DMS153 treated with DMSO at 0.1 percent for 48 hours (cell line): ENCODE results near the gene AMBP.
"Not testable (repeated sequence)": the region's sequence is repeated elsewhere in the genome, so short reads cannot be mapped to it uniquely, and the experiment has no call there.

Experiments used
- DNase-seq: peaks from one replicate; lab custom pipeline; 2025; ENCODE audit not compliant: unreplicated experiment; lab: John Stamatoyannopoulos, UW

Gene AMBP

DNA sequence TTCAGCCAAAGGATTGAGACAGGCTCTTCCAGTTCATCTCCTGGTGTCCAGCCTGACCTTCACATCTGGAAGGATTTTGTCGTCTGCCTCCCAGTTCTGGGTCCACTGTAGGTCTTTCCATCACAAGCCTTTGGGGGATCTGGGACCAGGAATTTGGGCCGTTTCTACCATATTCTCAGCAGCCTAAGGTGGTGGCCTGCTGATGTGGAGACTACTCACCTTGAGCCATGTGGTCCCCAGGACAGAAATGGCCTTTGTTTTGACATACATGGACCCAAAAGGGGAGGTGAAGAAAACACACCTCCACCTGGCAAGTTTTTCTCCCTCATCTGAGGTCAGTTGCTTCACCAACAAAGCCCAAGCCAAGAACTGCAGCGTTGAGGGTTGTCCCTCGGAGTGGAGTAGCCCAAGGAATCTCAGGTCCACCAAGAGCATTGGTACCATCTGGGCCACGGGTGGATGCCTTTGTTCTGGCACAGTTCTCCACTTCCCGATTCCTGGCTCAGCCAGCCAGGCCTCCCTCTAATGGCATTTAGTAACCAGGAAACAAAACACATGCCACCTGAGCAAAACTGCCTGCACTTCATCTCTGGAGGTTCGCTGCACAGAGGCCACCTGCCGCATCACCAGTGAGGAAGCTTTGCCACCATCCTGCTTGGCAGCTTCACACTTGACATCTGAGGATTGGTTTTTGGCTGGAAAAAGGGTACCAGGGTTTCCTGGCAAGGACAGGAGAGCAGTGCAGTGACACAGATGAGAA is 24.7 kb downstream of the AMBP start:
- no peak for DNase-seq

DNA sequence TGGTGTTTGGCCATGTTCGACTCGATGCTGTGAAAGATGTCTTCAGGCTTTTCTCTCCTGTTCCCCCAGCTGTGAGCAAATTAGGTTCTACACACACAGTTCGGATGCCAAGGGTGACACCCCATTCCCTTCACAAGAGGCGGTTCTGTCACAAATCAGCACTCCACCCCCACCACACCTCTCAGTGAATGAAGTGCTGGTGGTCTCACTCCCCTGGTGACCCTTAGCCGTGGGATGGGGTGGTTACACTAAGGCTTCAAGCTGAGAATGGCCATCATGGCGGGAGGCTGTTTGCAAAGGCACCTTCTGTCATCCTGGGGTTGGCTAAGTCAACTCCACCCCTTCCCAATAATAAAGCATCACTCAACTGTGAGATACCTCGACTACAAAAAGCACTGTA is 26.4 kb downstream of the AMBP start:
- DNase-seq, result no peak

DNA sequence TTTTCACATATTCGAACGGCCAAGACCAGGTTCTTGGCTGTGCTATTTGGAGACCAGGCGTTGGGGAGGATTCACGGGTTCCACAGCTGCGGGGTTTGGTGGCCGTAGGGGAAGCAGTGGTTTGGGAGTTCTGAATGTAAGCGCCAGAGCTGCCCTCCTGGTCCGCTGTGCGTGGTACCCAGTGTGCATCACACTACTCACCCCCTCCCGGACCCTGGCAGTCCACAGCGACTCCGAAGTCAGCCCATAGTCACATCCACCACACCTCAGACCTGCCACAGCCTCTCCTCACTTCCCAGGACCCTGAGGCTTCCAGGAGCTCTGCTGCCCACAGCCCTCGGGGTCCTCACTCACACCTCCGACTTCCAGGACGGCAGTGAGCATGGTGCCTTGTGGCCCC is 26.8 kb downstream of the AMBP start:
- DNase-seq, result no peak

DNA sequence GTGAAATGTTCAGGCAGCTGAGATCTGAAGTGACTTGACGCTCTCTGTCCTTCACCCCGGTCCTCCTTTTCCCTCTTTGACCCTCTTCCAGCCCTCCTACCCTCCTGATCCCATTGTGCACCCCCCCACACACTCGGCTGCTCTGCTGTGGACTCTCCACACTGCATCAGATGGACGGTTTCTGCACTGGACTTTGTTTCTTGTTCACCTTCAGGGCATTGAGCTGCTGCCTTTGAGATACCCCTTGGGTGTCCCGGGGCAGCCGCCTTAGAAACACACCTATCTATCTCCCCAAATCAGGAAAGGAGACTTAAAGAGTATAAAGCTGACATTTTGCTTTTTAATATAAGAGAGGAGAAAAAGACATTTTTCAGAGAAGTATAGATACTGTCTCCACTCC is 27.5 kb downstream of the AMBP start:
- no peak for DNase-seq

DNA sequence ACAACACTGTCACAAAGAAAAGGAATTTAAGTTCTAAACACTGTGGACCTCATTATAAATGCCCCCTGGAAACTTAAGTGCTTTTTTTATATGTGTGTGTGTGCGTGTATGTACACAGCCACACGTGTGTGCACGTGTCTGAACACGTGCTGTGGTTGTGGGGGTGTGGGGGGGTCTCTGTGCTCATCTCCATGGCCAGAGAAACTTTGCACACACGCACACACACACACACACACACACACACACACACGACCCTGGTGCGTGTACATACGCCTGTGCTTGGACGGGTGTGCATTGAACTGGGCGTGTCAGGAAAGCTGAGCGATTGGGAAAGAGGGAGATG is 27.9 kb downstream of the AMBP start:
- DNase-seq, result no peak

DNA sequence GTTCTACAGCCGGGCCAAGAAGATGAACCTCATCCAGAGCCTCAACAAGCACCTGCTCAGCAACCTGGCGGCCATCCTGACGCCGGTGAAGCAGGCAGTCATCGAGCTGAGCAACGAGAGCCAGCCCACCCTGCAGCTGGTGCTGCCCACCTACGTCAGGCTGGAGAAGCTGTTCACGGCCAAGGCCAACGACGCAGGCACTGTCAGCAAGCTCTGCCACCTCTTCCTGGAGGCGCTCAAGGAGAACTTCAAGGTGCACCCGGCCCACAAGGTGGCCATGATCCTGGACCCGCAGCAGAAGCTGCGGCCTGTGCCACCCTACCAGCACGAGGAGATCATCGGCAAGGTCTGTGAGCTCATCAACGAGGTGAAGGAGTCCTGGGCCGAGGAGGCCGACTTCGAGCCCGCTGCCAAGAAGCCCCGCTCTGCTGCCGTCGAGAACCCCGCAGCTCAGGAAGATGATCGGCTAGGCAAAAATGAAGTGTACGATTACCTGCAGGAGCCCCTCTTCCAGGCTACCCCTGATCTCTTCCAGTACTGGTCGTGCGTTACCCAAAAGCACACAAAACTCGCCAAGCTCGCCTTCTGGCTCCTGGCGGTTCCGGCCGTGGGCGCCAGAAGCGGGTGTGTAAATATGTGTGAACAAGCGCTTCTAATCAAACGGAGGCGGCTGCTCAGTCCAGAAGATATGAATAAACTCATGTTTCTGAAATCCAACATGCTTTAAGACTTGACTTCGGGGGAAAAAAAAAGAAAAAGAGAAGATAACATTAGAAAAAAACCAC is 28.5 kb downstream of the AMBP start:
- no peak for DNase-seq

DNA sequence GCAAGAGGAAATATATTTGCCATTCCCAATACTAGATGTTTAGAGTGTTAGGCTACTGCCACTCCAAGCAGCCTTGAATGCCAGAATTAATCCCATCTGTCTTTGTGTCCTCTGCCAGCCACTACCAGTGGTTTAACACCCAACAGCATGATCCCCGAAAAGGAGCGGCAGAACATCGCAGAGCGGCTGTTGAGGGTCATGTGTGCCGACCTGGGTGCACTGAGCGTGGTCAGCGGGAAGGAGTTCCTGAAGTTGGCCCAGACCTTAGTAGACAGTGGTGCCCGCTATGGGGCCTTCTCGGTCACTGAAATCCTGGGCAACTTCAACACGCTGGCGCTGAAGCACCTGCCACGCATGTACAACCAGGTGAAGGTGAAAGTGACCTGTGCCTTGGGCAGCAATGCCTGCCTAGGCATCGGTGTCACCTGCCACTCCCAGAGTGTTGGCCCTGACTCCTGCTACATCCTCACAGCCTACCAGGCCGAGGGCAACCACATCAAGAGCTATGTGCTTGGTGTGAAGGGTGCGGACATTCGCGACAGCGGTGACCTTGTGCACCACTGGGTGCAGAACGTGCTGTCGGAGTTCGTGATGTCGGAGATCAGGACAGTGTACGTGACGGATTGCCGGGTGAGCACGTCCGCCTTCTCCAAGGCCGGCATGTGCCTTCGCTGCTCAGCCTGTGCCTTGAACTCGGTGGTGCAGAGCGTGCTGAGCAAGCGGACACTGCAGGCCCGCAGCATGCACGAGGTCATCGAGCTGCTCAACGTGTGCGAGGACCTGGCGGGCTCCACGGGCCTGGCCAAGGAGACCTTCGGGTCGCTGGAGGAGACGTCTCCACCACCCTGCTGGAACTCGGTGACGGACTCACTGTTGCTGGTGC is 29.3 kb downstream of the AMBP start:
- DNase-seq, result no peak

DNA sequence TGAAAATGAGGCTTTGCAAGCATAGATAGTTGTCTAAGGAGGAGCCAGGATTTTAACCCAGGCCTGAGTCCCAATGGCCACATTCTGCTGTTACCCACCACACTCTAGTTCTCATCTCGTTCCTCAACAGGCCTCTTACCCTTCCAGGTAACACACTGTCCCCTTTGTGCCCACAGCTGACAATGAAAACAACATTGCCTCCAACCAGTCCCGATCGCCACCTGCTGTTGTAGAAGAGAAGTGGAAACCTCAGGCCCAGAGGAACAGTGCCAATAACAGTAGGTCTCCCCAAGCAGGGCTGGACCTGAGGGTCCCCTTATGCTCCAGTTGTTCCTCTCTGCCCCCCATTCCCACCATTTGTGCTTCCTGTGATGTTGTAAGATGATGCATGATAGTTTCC is 30.4 kb downstream of the AMBP start:
- no peak for DNase-seq

DNA sequence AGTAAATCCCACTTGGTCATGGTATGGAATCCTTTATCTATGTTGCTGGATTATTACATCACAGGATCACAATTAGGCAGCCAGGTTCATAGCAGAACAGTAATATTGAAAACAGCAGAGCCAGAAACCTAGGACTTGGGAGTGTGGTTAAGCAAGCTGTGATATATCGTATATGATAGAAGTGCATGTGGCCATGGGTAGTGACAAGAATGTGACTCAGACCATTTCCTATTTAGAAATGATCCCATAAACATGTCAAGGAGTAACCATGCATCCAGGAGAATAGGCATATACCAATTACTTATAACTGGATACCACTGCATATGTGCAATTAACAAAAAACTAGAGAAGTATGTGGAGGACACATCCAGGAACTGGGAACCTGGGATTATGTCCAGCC is 31.2 kb downstream of the AMBP start:
- DNase-seq, result no peak

DNA sequence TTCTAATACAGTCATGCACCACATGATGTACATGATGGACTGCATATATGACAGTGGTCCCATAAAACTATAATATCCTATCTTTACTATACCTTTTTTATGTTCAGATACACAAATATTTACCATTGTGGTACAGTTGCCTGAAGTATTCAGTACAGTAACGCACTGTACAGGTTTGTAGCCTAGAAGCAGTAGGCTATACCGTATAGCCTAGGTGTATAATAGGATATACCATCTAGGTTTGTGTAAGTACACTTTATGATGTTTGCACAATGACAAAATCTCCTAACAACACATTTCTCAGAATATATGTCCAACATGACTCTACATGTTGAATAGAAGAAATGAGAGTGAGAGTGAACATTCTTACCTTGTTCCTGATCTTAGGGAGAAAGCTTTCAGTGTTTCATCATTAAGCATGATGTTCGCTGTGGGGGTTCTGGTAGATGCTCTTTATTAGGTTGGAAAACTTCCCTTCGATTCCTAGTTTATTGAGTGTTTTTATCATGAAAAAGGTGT is 31.8 kb downstream of the AMBP start:
- no peak for DNase-seq

DNA sequence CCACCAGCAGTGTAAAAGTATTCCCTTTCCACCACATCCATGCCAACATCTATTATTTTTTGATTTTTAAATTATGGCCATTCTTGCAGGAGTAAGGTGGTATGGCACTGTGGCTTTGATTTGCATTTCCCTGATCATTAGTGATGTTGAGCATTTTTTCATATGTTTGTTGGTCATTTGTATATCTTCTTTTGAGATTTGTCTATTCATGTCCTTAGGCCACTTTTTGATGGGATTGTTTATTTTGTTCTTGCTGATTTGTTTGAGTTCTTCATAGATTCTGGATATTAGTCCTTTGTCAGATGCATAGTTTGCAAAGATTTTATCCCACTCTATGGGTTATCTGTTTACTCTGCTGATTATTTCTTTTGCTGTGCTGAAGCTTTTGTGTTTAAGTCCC is 34.4 kb downstream of the AMBP start:
- not testable (repeated sequence) for DNase-seq

DNA sequence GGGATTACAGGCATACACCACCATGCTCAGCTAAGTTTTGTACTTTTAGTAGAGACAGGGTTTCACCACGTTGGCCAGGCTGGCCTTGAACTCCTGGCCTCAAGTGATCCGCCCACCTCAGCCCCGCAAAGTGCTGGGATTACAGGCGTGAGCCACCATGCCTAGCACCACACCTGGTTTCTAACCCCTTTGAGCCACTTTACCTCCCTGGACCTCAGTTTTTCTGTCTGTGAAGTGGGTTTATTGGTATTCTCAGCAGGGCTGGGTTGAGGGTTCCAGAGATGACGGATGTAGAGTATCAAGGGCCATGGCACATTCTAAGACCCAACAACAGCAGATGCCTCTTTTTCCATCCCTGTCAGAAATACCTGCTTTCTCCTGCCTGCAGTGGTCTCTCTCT is 38.6 kb downstream of the AMBP start:
- no peak for DNase-seq

DNA sequence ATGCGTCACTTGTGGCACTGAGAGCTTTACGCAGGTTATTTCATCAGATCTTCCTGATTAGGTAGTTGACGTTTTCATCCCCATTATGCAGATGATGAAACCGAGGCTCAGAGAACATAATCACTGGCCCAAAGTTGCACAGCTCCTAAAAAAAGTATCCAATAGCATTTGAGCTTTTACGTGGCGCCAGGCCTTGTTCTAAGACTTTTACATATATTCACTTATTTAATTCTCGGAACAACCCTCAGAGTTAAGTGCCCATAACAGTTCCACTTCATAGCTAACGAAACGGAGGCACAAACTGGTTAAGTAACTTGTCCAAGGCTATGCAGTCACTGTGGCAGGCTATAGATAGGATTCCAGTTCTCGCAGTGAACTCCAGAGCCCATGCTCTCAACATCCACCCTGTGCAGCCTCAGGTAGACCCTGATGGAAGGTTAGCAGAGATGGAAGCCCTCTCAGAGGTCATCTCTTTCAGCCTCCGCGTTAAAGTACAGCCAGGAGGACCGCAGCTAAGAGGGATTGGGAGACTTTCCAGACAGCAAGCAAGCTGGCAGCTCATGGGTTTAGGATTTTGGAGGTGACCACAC is 39.3 kb downstream of the AMBP start:
- DNase-seq, result no peak

DNA sequence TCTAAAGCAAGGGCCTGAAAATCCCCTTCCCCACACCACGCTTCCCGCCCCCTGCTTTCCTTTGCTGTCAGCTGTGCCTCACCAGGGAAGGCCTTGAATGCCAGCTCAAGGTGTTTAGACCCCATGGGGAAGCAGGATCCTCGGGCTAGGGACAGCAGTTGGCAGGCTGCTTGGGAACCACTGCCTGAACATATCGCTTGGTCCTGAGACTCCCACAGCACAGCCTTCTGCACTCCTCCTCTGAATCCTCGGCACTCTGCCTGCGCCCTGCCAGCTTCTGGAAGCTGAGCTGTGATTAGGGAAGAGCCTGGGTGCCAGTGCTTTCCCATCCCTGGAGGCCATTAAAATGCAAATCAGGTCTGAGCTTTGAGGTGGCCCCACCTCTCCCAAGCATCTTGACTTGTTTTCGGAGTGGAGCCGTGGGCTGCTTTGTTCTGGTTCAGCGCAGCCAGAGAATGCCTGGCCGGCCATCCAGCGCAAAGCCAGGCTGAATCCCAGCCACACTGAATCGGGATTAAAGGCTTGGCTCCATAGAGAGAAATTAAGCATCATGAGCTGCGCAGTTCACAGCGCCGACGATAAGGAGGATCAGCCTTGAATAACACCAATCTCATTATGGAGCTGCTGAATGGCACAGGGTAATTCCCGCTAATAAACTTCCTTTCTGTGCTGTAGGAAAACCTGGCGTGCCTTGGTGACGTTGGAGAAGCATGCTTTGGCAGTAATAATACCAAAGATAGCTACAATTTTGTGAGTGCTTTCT is 40.0 kb downstream of the AMBP start:
- no peak for DNase-seq

DNA sequence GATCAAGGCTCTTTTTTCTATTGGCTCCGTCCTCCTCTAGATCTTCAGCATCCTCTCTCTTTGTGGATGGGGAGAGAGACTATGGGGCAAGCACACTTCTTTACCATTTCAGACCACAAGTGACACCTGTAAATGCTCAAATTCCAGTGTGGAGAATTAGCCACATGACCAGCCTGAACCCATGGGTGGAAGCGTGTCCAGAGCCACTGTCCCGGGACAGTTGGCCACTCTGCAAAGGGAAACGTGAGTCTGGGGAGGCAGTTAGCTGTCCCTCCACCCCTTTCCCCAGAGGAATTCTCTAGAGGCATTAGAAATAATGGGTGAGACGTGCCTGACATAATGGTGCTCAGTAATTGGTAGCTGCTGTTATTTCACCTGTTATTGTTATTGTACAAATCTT is 40.9 kb downstream of the AMBP start:
- DNase-seq, result no peak

DNA sequence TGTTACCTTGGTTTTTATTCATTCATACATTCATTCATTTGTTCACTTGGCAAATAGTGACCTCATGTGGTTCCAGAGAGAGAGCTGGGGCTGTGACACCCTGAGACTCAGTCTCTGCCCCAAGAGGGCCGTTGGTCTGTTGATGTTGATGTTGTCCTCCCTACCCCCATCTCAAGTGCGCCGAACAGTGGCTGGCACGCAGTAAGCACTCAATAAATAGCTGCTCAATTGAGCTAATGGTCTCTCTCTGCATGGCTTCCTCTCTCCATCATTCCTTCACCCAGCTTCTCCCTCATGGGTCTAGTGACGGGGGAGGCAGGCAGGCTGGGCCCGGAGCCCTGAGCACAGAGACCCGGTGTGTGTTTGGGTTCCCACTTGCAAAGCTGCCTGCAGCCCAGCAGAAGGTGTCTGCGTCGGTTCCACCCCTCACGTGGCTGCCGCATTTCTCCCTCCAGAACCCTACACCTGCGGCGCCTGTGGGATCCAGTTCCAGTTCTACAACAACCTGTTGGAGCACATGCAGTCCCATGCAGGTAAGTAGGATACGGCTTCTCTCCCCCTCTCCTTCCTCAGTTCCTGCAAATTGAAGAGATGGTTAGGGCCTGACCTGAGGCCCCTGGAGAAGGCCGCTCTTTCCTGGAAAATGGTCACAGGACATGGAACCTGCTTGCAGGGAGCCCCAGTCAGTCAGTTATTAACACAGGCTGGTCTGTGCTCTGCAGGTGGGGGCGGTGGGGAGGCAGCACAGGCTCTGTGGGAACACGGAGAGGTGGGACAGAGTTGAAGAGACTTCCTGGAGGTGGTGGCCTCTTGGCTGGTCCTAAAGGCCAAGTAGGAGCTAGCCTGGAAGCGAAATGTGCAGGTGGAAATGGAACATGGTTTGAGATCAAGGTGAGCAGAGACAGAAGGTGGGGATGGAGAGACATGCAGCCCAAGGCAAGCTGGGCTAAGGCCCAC is 42.0 kb downstream of the AMBP start:
- no peak for DNase-seq

DNA sequence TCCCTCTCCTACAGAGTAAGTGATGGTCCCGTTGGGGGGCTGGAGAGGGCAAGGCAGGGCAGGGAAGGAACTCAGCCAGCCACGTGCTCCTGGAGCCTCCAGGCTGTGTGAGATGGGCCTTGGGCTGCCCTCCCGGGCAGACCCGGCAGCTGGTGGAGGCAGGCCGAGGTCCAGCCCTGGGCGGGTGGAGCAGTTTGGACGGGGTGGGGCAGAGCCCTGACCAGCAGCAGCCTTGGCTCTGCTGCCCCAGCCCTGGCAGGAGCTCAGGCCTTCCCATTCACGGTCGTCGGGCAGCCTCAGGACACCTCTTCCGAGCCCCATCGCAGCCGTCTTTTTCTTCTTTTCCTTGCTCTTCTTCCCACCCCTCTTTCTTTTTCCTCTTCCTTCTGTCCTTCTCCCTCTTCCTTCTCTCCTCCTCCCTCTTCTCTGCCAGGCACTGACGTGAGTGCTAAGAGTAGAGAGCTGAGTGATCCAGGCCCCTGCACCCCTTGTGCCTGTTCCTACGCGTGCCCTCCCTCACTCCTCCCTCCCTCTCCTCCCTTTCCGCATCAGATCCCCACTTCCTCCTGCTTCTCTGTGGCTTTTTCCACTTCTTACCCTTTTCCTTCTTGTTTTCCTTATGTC is 42.8 kb downstream of the AMBP start:
- DNase-seq, result no peak

DNA sequence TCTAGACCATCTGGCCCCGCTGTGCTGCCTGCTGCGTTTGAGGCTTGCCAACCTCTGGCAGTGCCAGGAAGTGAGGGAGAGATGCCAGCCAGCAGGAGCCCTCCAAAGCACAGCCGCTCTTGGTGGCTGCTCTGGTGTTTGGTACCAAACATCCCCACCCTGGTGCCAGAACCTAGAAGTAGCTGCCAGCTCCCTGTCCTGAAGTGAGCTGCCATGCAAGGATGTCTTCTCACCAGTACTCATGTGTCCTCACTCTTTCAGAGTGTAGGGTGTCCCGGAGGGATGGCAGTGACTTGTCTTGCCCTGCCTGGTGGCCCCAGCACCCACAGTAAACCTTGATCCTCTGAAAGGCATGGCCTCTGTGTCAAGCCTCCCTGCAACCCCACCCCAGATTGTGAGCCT is 43.4 kb downstream of the AMBP start:
- no peak for DNase-seq

DNA sequence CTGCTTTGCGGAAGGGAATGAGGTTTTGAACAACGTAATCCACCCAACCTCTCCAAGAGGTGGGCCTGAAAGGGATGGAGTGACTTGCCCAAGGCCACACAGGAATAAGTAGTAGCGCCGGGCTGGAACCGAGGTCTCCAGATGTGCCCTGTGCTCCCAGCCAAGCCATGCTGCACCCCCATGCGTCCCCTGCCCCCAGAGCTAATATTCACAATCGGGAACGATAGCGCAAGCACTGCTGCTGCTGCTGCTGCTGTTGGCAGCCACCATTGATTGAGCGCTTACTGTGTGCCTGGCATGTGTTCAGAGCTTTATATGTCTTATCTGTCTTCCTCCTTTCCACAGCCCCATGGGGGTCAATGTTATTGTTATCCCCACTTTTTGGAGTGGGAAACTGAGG is 43.9 kb downstream of the AMBP start:
- no peak for DNase-seq
